IMR-90 (cell line): Measurements from ENCODE around the gene SPDYE4. TPM values are rescaled to one million over a fixed set of nuclear protein-coding genes. Genes with fewer than 3 reads are reported as not detected.

Experiments used
- ATAC-seq: fragments of 200-7000 bp; cut with Tn5 transposase; 2 replicates; pipeline ENCODE4 v1.9.1; 2020; ENCODE audit warnings: low read depth, mild to moderate bottlenecking, moderate library complexity
- BruUV-seq: library from RNA; stranded (reverse); fragments of 400-500 nt; replicated peaks from 2 replicates; lab custom pipeline; 2021; lab: Mats Ljungman, UMichigan
- CTCF ChIA-PET: fragments of 300-600 bp; formaldehyde crosslinking; extraction: SDS; loops from one replicate; lab custom pipeline; 2021; ENCODE audit warnings: antibody characterized with exemption; lab: Yijun Ruan, JAX
- POLR2A ChIA-PET: fragments of 300-600 bp; sonication (Branson Sonifier 250); formaldehyde crosslinking; loops from one replicate; lab custom pipeline; 2022; ENCODE audit warnings: antibody characterized with exemption; ENCODE audit not compliant: unreplicated experiment; lab: Charles Lee
- DNase-seq: peaks from one replicate; pipeline ENCODE4 v3.0.0; 2013
- H2AFZ ChIP-seq: replicated peaks from 2 replicates; pipeline ENCODE3; 2013; ENCODE audit warnings: low read length, mild to moderate bottlenecking; ENCODE audit not compliant: poor library complexity
- H2AK5ac ChIP-seq: 2 replicates; pipeline ENCODE4 v1.6.1; 2013; ENCODE audit warnings: low read depth, low read length, inconsistent platforms
- H2AK9ac ChIP-seq: replicated peaks from 2 replicates; pipeline ENCODE3; 2013; ENCODE audit warnings: mild to moderate bottlenecking, low read depth, low read length, moderate library complexity; ENCODE audit not compliant: poor library complexity
- H2BK120ac ChIP-seq: 2 replicates; pipeline ENCODE4 v1.6.1; 2013; ENCODE audit warnings: low read depth, low read length, inconsistent platforms
- H2BK15ac ChIP-seq: 3 replicates; pipeline ENCODE4 v1.6.1; 2013; ENCODE audit warnings: low read depth, low read length, inconsistent platforms
- H2BK20ac ChIP-seq: 2 replicates; pipeline ENCODE4 v1.6.1; 2013; ENCODE audit warnings: low read depth, mild to moderate bottlenecking, inconsistent platforms, low read length, moderate library complexity
- H2BK5ac ChIP-seq: 2 replicates; pipeline ENCODE4 v1.6.1; 2013; ENCODE audit warnings: mild to moderate bottlenecking, low read depth, low read length, inconsistent platforms; ENCODE audit not compliant: poor library complexity, severe bottlenecking
- H3K14ac ChIP-seq: replicated peaks from 2 replicates; pipeline ENCODE4 v1.6.1; 2013; ENCODE audit warnings: low read depth, low read length, inconsistent platforms
- H3K18ac ChIP-seq: 2 replicates; pipeline ENCODE4 v1.6.1; 2013; ENCODE audit warnings: low read depth, low read length, control low read depth
- H3K23ac ChIP-seq: 2 replicates; pipeline ENCODE4 v1.6.1; 2013; ENCODE audit warnings: low read depth, low read length, inconsistent platforms
- H3K27ac ChIP-seq: 2 replicates; pipeline ENCODE4 v1.5.1; 2013; ENCODE audit warnings: mild to moderate bottlenecking, control low read depth, low read length; ENCODE audit not compliant: insufficient read depth
- H3K27me3 ChIP-seq: 2 replicates; pipeline ENCODE4 v1.6.1; 2013; ENCODE audit warnings: low read length; ENCODE audit not compliant: control insufficient read depth, insufficient read depth
- H3K36me3 ChIP-seq: 2 replicates; pipeline ENCODE4 v1.6.1; 2013; ENCODE audit warnings: low read length, mixed read lengths; ENCODE audit not compliant: control insufficient read depth, insufficient read depth
- H3K4ac ChIP-seq: 2 replicates; pipeline ENCODE4 v1.6.1; 2013; ENCODE audit warnings: low read depth, low read length, inconsistent platforms
- H3K4me1 ChIP-seq: 2 replicates; pipeline ENCODE4 v1.6.1; 2013; ENCODE audit warnings: low read length, mixed read lengths; ENCODE audit not compliant: control insufficient read depth, insufficient read depth
- H3K4me2 ChIP-seq: 2 replicates; pipeline ENCODE4 v1.6.1; 2013; ENCODE audit warnings: low read depth, mild to moderate bottlenecking, control low read depth, low read length, moderate library complexity
- H3K4me3 ChIP-seq: 2 replicates; pipeline ENCODE4 v1.5.1; 2013; ENCODE audit warnings: low read depth, mild to moderate bottlenecking, control low read depth, low read length, moderate library complexity; ENCODE audit not compliant: insufficient read depth
- H3K56ac ChIP-seq: 2 replicates; pipeline ENCODE4 v1.6.1; 2013; ENCODE audit warnings: low read length, inconsistent platforms; ENCODE audit not compliant: insufficient read depth; ENCODE audit errors: extremely low read depth
- H3K79me1 ChIP-seq, 2 experiments: 2 replicates each; pipeline ENCODE4 v1.6.1; 2013; ENCODE audit warnings: low read length in 2 of 2, inconsistent platforms in 1 of 2, low read depth in 1 of 2
- H3K9ac ChIP-seq: 2 replicates; pipeline ENCODE4 v1.6.1; 2013; ENCODE audit warnings: low read depth, low read length, control low read depth
- H3K9me1 ChIP-seq: 2 replicates; pipeline ENCODE4 v1.6.1; 2013; ENCODE audit warnings: low read length, inconsistent platforms; ENCODE audit not compliant: insufficient read depth
- H3K9me3 ChIP-seq: 2 replicates; pipeline ENCODE4 v1.6.1; 2013; ENCODE audit warnings: low read length; ENCODE audit not compliant: control insufficient read depth, insufficient read depth
- H4K20me1 ChIP-seq: 2 replicates; pipeline ENCODE4 v1.6.1; 2013; ENCODE audit warnings: low read length, inconsistent platforms; ENCODE audit not compliant: insufficient read depth
- H4K5ac ChIP-seq: 2 replicates; pipeline ENCODE4 v1.6.1; 2013; ENCODE audit warnings: mild to moderate bottlenecking, low read depth, low read length, control low read depth
- H4K8ac ChIP-seq, 2 experiments: 2 replicates each; pipeline ENCODE4 v1.6.1; 2013; ENCODE audit warnings: low read depth in 2 of 2, low read length in 2 of 2, control low read depth in 1 of 2, inconsistent platforms in 1 of 2
- H4K91ac ChIP-seq: 2 replicates; pipeline ENCODE4 v1.6.1; 2013; ENCODE audit warnings: low read depth, low read length, inconsistent platforms; ENCODE audit not compliant: insufficient read depth
- BHLHE40 ChIP-seq: fragments of 150-350 bp; IDR thresholded peaks from 2 replicates; pipeline ENCODE4 v1.6.1; 2016; ENCODE audit warnings: mild to moderate bottlenecking, low read depth, low read length
- CEBPB ChIP-seq: IDR thresholded peaks from 2 replicates; pipeline ENCODE4 v1.6.1; 2012; ENCODE audit warnings: low read depth, low read length, improper control_type of control experiment
- CHD1 ChIP-seq: IDR thresholded peaks from 2 replicates; pipeline ENCODE4 v1.6.1; 2012; ENCODE audit warnings: low read depth, low read length, improper control_type of control experiment
- CTCF ChIP-seq: conservative IDR thresholded peaks from 2 replicates; pipeline ENCODE4 v1.5.1; 2012; ENCODE audit warnings: mild to moderate bottlenecking, low read depth, low read length, improper control_type of control experiment
- ELK1 ChIP-seq: fragments of 150-350 bp; IDR thresholded peaks from 2 replicates; pipeline ENCODE4 v1.6.1; 2016; ENCODE audit warnings: low read depth, mild to moderate bottlenecking, low read length, moderate library complexity, borderline replicate concordance
- MAFK ChIP-seq: IDR thresholded peaks from 2 replicates; pipeline ENCODE4 v1.6.1; 2012; ENCODE audit warnings: low read depth, low read length, improper control_type of control experiment
- MAZ ChIP-seq: IDR thresholded peaks from 2 replicates; pipeline ENCODE4 v1.6.1; 2012; ENCODE audit warnings: low read depth, mild to moderate bottlenecking, low read length, improper control_type of control experiment, moderate library complexity, borderline replicate concordance
- MXI1 ChIP-seq: IDR thresholded peaks from 2 replicates; pipeline ENCODE4 v1.6.1; 2012; ENCODE audit warnings: low read depth, mild to moderate bottlenecking, low read length, moderate library complexity, borderline replicate concordance
- NFE2L2 ChIP-seq: fragments of 150-350 bp; IDR thresholded peaks from 2 replicates; pipeline ENCODE4 v1.6.1; 2016; ENCODE audit warnings: low read depth, mild to moderate bottlenecking, low read length
- POLR2A ChIP-seq: IDR thresholded peaks from 2 replicates; pipeline ENCODE4 v1.6.1; 2012; ENCODE audit warnings: mild to moderate bottlenecking, low read depth, low read length
- RAD21 ChIP-seq: IDR thresholded peaks from 2 replicates; pipeline ENCODE4 v1.6.1; 2012; ENCODE audit warnings: low read length, improper control_type of control experiment
- RCOR1 ChIP-seq: IDR thresholded peaks from 2 replicates; pipeline ENCODE4 v1.6.1; 2012; ENCODE audit warnings: mild to moderate bottlenecking, low read length, improper control_type of control experiment; ENCODE audit not compliant: insufficient replicate concordance
- RFX5 ChIP-seq: IDR thresholded peaks from 2 replicates; pipeline ENCODE4 v1.8.0; 2012; ENCODE audit warnings: low read depth, mild to moderate bottlenecking, low read length, moderate library complexity
- SMC3 ChIP-seq: fragments of 150-350 bp; IDR thresholded peaks from 2 replicates; pipeline ENCODE4 v1.6.1; 2016; ENCODE audit warnings: low read depth, mild to moderate bottlenecking, antibody characterized with exemption, low read length, moderate library complexity
- USF2 ChIP-seq: fragments of 150-350 bp; IDR thresholded peaks from 2 replicates; pipeline ENCODE4 v1.6.1; 2017; ENCODE audit warnings: mild to moderate bottlenecking, antibody characterized with exemption, low read length, low read depth
- WGBS, 2 experiments: methylation state at CpG; one replicate each; pipeline versions ENCODE4 v1.1.5 to v1.1.7; 2013; ENCODE audit warnings: missing lambda C conversion rate in 2 of 2; ENCODE audit not compliant: insufficient read length in 1 of 2; ENCODE audit errors: extremely low coverage in 2 of 2; 5-methylcytosine and 5-hydroxymethylcytosine counted together
- dilution Hi-C: fragments of 300-500 bp; cut with HindIII; formaldehyde crosslinking; loops from one replicate; pipeline ENCODE4 v1.14.3; 2018; ENCODE audit warnings: low sequenced_read_pairs; ENCODE audit not compliant: unreplicated experiment
- in situ Hi-C: fragments of 300-500 bp; cut with MboI; formaldehyde crosslinking; loops from 3 replicates; pipeline ENCODE4 v1.14.3; 2019; ENCODE audit warnings: low sequenced_read_pairs, inconsistent platforms, mixed read lengths
- intact Hi-C: fragments of 100-400 bp; cut with micrococcal nuclease; formaldehyde crosslinking; loops from 2 replicates; pipeline ENCODE4 v1.10.0; 2022
- polyA plus RNA-seq, 3 experiments: library from polyadenylated mRNA; depleted of rRNA; stranded (reverse); fragments of >200 nt; gene quantifications; 2 replicates each; pipeline ENCODE4 v1.2.3, GENCODE V29; 2012; ENCODE audit warnings: low replicate concordance in 1 of 3
- total RNA-seq: library from RNA; depleted of rRNA; stranded (reverse); fragments of >200 nt; gene quantifications from 2 replicates; pipeline ENCODE4 v1.2.3, GENCODE V29; 2012

Gene SPDYE4
- total and polyA plus RNA-seq, 2 of the 4 experiments (the other 2 are of a cell fraction): not detected

- no peaks in the 10 kb centered on the region for H4K20me1 ChIP-seq
- H3K4me2 ChIP-seq: no peak overlapping the region
- TF ChIP-seq CEBPB (no peak), NFE2L2 (no peak), ELK1 (no peak), RCOR1 (no peak), MAFK (no peak), BHLHE40 (no peak), SMC3 (no peak), RAD21 (no peak), CTCF (no peak), CHD1 (no peak), MAZ (no peak), RFX5 (no peak), POLR2A (no peak), USF2 (no peak), MXI1 (no peak)
- peaks cover 5% of the 10 kb centered on the region; the same call in 1 of the 2 replicates for H3K27me3 ChIP-seq
- H2AFZ ChIP-seq: no peak overlapping the region
- CTCF ChIA-PET: no interaction called here
- ATAC-seq (no peak), DNase-seq (no peak)
- H3K14ac ChIP-seq: no peak overlapping the region
- WGBS, 2 experiments: no CpG with 5 or more reads among the region's 2 CpGs
- intact Hi-C loops: no loop called here
- H3K79me1 ChIP-seq: no peaks in the 10 kb centered on the region
- H4K5ac ChIP-seq: no peak overlapping the region
- H3K4me3 ChIP-seq: no peak overlapping the region
- 0 out of 2 replicates have a peak, but pooled peaks cover 2% of the 10 kb centered on the region for H3K9me3 ChIP-seq
- H3K4ac ChIP-seq: no peak overlapping the region
- in situ Hi-C loops: loop anchor here (25.0 kb wide), 1 partner anchor 679 kb away; the partner anchor contains the start of gene ALOX12B
- no peaks in the 10 kb centered on the region for H3K9me1 ChIP-seq
- H3K27ac ChIP-seq: no peak overlapping the region
- H2AK9ac ChIP-seq: no peak overlapping the region
- H3K18ac ChIP-seq: no peak overlapping the region
- no peaks in the 10 kb centered on the region for H3K36me3 ChIP-seq
- H3K9ac ChIP-seq: no peak overlapping the region
- no peaks in the 10 kb centered on the region for H3K4me1 ChIP-seq
- no peak overlapping the region for H2AK5ac ChIP-seq
- H2BK120ac ChIP-seq: no peak overlapping the region
- no TSS peak for BruUV-seq
- no peak overlapping the region for H2BK5ac ChIP-seq
- H2BK20ac ChIP-seq: no peak overlapping the region
- dilution Hi-C loops: no loop called here
- POLR2A ChIA-PET: no interaction called here
- H2BK15ac ChIP-seq: no peak overlapping the region
- H3K56ac ChIP-seq: no peak overlapping the region
- H4K8ac ChIP-seq: no peak overlapping the region
- no peak overlapping the region for H4K91ac ChIP-seq
- H3K23ac ChIP-seq: no peak overlapping the region
Measured at GRCh38 chr17:8766731-8767130, 8.4 kb upstream of the SPDYE4 start.
